ENCODE data around the gene C16orf78.

C16orf78 gene

GRCh38 chr16:49398761-49399160 is 25.2 kb downstream of the C16orf78 start:
- DNase-seq: no peak

GRCh38 chr16:49399594-49400364 is 26.2 kb downstream of the C16orf78 start:
- DNase-seq: no peak

- DNase-seq: no peak
These were observed 27.0 kb downstream of the C16orf78 start for GRCh38 chr16:49400611-49401010.

GRCh38 chr16:49405123-49405522 is 31.5 kb downstream of the C16orf78 start:
- no peak for DNase-seq

- no peak for DNase-seq
These were observed 31.9 kb downstream of the C16orf78 start for GRCh38 chr16:49405530-49405929.

GRCh38 chr16:49407873-49408550 is 34.4 kb downstream of the C16orf78 start:
- peak; percentile 68 for DNase-seq

GRCh38 chr16:49409121-49409520 is 35.5 kb downstream of the C16orf78 start:
- no peak for DNase-seq

GRCh38 chr16:49410226-49410625 is 36.6 kb downstream of the C16orf78 start:
- no peak for DNase-seq

- no peak for DNase-seq
These were observed 37.7 kb downstream of the C16orf78 start for GRCh38 chr16:49411121-49411970.

GRCh38 chr16:49414671-49415070 is 41.1 kb downstream of the C16orf78 start:
- DNase-seq: no peak

GRCh38 chr16:49415083-49415482 is 41.5 kb downstream of the C16orf78 start:
- DNase-seq: no peak

GRCh38 chr16:49416001-49416675 is 42.5 kb downstream of the C16orf78 start:
- no peak for DNase-seq

- DNase-seq: no peak
These were observed 43.8 kb downstream of the C16orf78 start for GRCh38 chr16:49417354-49417753.

- DNase-seq: no peak
These were observed 45.4 kb downstream of the C16orf78 start for GRCh38 chr16:49419006-49419405.

- no peak for DNase-seq
These were observed 46.3 kb downstream of the C16orf78 start for GRCh38 chr16:49419862-49420261.

GRCh38 chr16:49422896-49423295 is 49.3 kb downstream of the C16orf78 start:
- DNase-seq: no peak

GRCh38 chr16:49424961-49425360 is 51.4 kb downstream of the C16orf78 start:
- no peak for DNase-seq

GRCh38 chr16:49427771-49428170 is 54.2 kb downstream of the C16orf78 start:
- DNase-seq: no peak

GRCh38 chr16:49428808-49429207 is 55.2 kb downstream of the C16orf78 start:
- DNase-seq: no peak

GRCh38 chr16:49431040-49431439 is 57.4 kb downstream of the C16orf78 start:
- DNase-seq: no peak

GRCh38 chr16:49431591-49432290 is 58.1 kb downstream of the C16orf78 start:
- DNase-seq: no peak

GRCh38 chr16:49434733-49435132 is 61.1 kb downstream of the C16orf78 start:
- DNase-seq: no peak
